Measurements from ENCODE around the gene CDCA3.

CDCA3 gene

GRCh38 chr12:6831450-6831995 is 19.6 kb downstream of the CDCA3 start:
- no peak for DNase-seq

DNA sequence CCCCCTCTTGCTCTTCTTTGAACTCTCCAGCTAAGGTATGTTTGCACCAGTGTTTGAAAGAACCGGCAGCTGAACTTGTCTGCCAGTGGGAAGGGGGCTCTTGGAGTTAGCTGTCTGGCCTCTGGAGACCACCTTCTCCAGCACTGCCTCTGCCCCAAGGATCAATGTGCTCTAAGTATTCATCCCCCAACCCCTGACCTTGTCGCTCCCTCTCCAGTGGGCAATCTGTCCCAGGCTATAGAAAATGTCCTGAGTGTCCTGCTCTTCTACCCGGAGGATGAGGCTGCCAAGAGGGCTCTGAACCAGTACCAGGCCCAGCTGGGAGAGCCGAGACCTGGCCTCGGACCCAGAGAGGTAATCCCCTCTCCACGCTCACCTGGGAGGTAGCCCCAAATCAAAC is 20.1 kb downstream of the CDCA3 start:
- DNase-seq, result no peak

DNA sequence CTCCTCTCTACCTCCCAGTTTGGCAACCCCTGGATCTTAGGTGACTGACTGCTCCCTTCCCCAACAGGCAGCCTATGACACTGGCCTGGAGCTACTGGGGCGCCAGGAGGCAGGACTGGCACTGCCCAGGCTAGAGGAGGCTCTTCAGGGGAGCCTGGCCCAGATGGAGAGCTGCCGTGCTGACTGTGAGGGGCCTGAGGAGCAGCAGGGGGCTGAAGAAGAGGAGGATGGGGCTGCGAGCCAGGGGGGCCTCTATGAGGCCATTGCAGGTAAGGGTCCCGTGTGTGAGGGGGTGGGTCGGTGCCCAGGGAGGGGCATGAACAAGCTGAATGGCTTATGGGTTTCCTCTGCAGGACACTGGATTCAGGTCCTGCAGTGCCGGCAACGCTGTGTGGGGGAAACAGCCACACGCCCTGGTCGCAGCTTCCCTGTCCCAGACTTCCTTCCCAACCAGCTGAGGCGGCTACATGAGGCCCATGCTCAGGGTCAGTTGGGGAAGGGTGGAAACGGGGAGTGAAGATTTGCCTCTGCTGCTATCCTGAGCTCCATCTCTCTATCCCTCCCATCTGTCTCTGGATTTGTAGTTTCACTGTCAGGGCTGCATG is 20.7 kb downstream of the CDCA3 start:
- no peak for DNase-seq

- no peak for DNase-seq
Measured at GRCh38 chr12:6829536-6830220, 21.4 kb downstream of the CDCA3 start.

DNA sequence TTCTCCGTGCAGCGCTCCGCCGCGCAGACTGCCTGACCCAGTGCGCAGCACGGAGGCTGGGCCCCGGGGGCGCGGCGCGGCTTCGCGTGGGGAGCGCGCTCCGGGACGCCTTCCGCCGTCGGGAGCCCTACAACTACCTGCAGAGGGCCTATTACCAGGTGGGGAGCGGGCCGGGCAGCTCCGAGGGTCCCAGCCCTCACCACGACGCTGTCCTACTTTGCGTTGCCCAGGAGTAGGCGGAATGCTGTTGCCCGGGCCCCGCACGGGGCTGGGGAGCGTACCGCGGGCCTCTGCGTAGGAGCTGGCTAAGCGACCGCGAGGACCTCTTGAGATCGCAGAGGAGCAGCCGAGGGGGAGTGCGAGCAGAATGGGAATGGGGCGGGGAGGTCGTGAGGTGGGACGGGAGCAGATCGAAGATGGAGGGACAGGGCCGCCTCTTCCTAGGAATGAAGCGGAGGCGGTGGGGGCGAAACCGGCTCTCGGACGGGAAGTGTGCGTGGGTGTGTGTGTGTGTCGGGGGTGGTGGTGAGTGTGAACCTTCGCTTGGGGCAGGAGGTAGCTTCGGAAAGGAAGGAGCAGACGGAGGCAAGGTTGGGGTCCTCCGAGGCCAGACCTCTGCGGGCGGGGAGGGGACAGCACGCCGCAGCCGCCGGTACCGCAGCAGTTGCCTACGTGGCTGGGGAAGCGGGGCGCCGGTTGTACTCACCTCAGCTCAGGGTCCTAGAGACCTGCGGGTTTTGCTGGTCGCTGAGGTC is 22.1 kb downstream of the CDCA3 start:
- DNase-seq, result no peak

- no peak for DNase-seq
Measured at GRCh38 chr12:6827982-6828780, 22.9 kb downstream of the CDCA3 start, which contains the start of gene P3H3. Gene P3H3 (plus strand): TSS chr12:6828407. CDS start chr12:6828441, 34 bp downstream.

DNA sequence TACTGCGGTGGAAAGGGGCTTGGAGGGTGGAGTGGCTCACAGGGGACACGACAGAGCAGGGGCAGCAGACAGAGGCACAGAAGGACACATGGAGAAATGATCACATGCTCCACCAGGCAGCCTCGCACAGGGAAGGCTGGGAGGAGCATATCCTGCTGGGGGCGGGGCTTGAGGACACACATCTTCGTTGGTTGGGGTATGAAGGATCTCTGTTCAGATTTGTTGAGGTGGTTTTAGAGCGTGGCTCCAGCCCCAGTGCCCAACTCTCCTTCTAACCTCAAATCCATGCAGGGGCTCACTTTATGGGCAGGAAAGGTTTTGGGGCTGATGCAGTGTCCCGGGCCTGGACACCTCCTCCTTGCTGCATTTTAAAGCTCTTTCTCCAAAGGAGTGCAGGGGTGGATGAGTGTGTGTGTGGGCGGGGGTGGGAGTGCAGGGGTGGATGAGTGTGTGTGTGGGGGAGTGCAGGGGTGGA is 23.6 kb downstream of the CDCA3 start:
- DNase-seq, result peak; percentile 70

- no peak for DNase-seq
Measured at GRCh38 chr12:6826734-6827436, 24.2 kb downstream of the CDCA3 start.

- DNase-seq, result no peak
Measured at GRCh38 chr12:6826125-6826733, 24.9 kb downstream of the CDCA3 start.

DNA sequence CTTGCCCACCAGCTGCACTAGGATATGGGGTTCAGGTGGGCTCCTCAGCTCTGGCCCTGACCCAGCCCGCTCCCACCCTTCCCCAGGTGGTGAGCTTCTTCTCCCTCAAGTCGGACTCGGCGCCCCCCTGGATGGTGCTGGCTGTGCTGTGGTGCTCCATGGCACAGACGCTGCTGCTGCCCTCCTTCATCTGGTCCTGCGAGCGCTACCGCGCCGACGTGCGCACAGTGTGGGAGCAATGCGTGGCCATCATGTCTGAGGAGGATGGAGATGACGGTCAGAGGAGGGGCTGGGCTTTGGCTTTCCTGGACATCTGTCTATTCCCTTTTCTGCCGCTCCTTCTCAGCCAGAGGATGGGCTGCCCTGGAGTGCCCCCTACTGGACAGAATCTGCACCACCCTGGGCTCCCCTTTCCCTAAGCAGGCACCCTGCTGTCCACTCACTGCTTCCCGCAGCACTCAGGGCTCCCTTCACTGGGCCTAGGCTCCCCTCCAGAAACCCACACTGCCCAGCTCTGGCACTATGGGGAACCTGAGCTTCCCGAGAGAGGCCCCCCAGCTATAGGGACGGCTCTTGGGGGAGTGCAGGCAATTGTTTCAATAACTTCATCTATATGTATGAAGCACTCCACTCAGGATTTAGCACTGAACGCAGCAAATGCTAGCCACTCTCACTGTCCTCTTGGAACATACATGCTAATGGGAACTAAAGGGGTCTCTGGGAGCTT is 25.5 kb downstream of the CDCA3 start:
- DNase-seq, result peak; percentile 11

DNA sequence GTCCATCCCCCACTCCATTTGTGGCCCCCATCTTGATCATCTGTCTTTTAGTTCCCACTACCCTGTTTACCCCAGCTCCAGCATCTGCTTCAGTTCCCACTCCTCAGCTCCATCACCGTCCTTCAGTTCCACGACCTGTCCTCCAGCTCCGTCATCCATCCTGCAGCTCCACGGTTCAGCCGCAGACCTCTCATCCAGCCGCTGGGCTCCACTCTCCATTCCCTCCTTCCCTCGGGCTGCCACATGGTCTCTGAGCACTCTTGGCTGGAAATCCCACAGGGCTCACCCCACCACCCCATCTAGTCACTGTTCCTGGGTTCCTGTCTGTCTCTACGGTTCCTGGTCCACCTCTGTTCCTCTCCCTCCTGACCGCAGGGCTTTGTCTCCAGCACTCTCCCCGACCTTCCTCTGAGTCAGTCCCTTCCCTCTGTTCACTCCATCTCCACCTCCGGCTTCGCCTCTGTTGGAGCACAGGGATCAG is 26.1 kb downstream of the CDCA3 start:
- DNase-seq, result no peak

DNA sequence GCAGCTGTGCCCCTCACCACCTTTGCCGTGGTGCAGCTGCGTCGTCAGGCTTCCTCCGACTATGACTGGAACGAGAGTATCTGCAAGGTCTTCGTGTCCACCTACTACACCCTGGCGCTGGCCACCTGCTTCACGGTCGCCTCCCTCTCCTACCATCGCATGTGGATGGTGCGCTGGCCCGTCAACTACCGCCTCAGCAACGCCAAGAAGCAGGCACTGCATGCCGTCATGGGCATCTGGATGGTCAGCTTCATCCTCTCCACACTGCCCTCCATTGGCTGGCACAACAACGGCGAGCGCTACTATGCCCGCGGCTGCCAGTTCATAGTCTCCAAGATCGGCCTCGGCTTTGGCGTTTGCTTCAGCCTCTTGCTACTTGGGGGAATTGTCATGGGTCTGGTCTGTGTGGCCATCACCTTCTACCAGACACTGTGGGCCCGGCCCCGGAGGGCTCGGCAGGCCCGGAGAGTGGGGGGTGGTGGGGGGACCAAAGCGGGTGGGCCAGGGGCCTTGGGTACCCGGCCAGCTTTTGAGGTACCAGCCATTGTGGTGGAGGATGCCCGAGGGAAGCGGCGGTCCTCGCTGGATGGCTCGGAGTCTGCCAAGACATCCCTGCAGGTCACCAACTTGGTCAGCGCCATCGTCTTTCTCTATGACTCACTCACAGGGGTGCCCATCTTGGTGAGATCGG is 26.9 kb downstream of the CDCA3 start:
- DNase-seq, result no peak

DNA sequence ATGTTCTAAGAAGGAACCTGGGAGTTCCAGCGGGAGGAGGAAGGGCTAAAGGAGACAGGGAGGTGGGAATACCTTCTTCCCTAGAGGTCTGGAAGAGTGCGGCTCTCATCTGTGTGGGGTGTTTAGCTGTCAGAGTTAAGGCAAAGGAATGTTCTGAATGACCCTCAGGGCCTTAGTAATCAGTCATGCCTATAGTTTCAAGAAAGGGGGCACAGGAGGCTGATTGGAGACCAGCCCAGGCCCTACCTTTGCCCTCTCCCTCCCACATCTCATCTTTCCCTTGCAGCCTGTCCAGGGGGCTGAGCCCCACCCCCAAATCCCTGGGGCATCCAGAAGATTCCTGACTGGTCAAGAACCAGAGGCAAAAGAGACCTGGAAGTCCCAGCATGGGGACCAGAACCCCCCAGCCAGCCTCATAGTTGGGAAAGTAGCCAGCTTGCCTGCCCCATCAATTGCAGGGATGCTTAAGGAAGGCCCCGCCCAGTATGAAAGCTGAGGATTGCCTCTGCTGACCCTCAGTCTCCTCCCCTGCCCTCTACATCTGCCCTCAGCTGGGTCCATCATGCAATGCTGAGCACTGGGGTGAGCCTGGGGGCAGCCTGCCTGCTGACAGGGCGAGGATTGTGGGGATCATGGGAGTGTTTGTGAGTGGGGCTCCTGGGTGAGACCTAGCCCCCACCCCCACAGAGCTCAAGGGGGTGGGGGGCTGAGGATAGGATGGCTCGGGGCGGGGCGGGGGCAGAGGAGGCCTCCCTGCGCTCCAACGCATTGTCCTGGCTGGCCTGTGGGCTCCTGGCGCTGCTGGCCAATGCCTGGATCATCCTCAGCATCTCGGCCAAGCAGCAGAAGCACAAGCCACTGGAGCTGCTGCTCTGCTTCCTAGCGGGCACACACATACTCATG is 27.7 kb downstream of the CDCA3 start:
- no peak for DNase-seq

GRCh38 chr12:6822426-6823135 is 28.5 kb downstream of the CDCA3 start:
- no peak for DNase-seq

DNA sequence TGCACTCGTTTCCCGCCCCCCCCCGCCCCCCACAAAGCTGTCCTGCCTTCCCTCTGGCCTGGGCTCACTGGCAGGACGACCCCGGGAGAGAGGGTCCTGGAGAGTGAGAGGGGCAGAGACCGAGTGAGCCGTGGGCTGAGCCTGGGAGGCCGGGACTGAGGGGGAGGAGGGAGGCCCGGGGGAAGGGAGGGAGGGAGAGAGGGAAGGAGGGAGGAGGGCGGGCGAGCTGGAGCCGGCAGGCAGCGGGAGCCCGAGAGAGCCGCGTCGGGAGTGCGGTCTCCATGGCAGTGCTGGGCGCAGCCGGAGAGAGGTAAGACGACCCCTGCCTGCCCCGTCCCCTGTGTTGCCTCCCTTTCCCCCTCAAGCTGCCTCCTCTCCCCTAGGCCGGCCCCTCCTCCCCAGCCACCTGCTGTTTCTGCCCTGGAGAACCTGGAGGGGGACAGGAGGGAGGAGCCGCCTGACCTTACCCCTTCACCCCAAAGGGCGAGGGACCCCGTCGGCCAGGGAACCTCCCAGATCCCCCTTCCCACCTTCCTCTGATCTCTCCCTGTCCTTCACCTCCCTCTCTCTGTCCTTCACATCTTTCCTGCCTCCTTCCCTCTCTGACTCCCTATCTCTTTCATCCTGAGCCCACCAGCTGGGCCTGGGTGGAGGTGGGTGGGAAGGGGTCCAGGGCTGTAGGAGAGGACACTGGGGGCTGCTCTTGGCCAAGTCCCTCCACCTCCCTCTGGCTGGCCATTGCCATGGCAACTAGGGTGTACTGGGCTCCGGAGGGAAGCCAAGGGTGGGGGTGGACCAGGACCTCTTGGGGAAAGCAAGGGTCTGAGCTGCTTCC is 29.3 kb downstream of the CDCA3 start, which contains the start of gene GPR162:
Gene GPR162 (plus strand): TSS at position 231 of the 835 bp plus-strand sequence. CDS start 2,078 bp downstream, outside the sequence.
- no peak for DNase-seq

DNA sequence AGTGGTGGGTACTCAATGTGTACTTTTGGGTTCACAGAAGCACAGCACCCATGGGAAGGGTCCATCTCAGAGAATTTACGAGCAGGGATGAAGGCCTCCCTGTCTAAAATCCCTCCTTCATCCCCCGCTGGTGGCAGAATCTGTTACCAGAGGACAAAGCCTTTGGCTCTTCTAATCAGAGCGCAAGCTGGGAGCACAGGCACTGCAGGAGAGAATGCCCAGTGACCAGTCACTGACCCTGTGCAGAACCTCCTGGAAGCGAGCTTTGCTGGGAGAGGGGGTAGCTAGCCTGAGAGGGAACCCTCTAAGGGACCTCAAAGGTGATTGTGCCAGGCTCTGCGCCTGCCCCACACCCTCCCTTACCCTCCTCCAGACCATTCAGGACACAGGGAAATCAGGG is 30.9 kb downstream of the CDCA3 start:
- no peak for DNase-seq

Measured in NCI-H1436 treated with DMSO at 0.1 percent for 48 hours (cell line).